ENCODE data around the gene PLLP.

DNA sequence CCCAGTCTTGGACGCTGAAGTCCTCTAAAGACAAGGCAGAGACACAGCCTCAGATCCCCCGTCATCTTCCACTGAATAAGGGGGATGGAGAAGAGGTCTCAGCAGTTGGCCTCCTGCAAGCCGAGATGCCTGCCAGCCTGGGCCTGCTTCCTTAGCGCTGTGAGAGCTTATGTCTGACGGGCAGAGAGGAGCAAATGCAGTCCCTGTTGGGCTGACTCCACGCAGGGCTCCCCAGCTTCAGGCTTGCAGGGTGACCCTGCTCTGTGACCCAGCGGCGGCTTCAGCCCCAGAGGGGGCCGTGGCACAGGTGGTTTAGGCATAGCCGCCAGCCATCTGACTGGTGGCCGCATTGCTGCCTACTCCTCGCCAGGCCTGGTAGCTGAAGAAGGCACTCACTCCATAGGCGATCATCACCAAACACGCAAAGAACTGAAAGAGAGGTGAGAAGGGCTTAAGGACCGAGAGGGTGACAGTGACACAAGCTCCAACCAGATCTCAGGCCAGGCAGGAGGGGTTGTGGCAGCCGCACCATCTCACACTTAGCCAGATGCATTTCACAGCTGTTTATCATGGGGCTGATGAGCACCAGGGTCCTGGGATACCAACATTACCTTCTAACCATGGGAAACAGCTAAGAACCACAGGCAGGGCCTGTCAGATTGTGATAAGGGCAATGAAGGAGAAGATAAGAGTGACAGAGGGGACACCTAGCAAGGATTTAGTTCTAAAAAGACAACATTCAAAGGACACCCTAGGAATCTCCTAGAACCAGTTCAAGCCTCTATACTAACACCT, 27.7 kb downstream of the PLLP start:
- TF ChIP-seq, protein P1, sequence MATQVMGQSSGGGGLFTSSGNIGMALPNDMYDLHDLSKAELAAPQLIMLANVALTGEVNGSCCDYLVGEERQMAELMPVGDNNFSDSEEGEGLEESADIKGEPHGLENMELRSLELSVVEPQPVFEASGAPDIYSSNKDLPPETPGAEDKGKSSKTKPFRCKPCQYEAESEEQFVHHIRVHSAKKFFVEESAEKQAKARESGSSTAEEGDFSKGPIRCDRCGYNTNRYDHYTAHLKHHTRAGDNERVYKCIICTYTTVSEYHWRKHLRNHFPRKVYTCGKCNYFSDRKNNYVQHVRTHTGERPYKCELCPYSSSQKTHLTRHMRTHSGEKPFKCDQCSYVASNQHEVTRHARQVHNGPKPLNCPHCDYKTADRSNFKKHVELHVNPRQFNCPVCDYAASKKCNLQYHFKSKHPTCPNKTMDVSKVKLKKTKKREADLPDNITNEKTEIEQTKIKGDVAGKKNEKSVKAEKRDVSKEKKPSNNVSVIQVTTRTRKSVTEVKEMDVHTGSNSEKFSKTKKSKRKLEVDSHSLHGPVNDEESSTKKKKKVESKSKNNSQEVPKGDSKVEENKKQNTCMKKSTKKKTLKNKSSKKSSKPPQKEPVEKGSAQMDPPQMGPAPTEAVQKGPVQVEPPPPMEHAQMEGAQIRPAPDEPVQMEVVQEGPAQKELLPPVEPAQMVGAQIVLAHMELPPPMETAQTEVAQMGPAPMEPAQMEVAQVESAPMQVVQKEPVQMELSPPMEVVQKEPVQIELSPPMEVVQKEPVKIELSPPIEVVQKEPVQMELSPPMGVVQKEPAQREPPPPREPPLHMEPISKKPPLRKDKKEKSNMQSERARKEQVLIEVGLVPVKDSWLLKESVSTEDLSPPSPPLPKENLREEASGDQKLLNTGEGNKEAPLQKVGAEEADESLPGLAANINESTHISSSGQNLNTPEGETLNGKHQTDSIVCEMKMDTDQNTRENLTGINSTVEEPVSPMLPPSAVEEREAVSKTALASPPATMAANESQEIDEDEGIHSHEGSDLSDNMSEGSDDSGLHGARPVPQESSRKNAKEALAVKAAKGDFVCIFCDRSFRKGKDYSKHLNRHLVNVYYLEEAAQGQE (IDR thresholded peaks at IDR 0.05; ENCODE audit: insufficient read depth in 1 of 2, low read depth in 2 of 2, low read length in 2 of 2), result no peak
- no peak for TF ChIP-seq SIN3A (IDR thresholded peaks at IDR 0.05; ENCODE audit: borderline replicate concordance, insufficient read depth, low read length)
- no peak for TF ChIP-seq TAF1 (IDR thresholded peaks at IDR 0.05; ENCODE audit: borderline replicate concordance, insufficient read depth, low read length)

Data from PFSK-1 (cell line).